Measurements from ENCODE around the gene FADS6. TPM values are rescaled to one million over a fixed set of nuclear protein-coding genes. Genes with fewer than 3 reads are reported as not detected.
"Not testable (repeated sequence)": the region's sequence is repeated elsewhere in the genome, so short reads cannot be mapped to it uniquely, and the experiment has no call there.

The FADS6 gene
- total RNA-seq, 2 donors from 2014 or later = not detected

DNA sequence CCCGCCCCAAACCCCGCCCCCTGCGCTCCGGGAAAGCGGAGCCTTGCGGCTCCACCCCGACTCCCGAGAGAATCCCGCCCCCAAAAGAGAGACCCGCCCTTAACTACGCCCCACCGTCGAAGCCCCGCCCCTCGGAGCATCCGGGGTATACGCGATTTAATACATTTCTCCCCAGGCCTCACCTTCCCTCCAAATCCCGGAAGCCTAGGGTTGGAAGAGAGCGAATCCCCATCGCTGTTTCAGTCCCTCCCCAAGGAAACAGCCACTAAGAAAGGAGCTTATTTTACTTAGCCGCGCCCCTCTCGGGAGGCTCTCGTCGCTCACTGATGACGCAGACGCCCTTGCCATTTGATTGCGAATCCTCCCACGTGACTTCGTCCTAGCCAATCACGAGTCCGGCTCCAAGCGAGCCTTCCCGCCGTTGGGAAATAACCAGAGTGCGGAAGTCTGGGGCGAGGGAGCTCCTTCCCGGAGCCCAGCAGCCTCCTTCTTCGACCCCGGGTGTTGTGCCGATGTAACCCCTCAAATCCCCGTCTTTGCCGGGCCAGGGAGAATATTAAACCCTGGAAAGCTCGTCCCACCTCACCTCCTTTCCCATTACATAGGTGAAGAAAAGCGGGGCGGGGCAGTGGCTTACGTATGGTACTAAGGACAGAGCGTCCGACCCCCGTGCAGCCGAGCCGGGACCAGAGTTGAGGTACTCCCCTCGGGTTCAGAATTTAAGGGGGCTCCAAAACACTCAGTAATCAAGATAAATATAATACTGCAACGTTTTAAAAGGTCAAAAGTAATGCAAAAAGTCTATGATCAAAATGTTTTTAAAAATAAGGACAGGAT lies 20.2 kb downstream of the FADS6 start:
- TF ChIP-seq, protein P1, sequence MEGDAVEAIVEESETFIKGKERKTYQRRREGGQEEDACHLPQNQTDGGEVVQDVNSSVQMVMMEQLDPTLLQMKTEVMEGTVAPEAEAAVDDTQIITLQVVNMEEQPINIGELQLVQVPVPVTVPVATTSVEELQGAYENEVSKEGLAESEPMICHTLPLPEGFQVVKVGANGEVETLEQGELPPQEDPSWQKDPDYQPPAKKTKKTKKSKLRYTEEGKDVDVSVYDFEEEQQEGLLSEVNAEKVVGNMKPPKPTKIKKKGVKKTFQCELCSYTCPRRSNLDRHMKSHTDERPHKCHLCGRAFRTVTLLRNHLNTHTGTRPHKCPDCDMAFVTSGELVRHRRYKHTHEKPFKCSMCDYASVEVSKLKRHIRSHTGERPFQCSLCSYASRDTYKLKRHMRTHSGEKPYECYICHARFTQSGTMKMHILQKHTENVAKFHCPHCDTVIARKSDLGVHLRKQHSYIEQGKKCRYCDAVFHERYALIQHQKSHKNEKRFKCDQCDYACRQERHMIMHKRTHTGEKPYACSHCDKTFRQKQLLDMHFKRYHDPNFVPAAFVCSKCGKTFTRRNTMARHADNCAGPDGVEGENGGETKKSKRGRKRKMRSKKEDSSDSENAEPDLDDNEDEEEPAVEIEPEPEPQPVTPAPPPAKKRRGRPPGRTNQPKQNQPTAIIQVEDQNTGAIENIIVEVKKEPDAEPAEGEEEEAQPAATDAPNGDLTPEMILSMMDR (IDR thresholded peaks at IDR 0.05) = no peak

DNA sequence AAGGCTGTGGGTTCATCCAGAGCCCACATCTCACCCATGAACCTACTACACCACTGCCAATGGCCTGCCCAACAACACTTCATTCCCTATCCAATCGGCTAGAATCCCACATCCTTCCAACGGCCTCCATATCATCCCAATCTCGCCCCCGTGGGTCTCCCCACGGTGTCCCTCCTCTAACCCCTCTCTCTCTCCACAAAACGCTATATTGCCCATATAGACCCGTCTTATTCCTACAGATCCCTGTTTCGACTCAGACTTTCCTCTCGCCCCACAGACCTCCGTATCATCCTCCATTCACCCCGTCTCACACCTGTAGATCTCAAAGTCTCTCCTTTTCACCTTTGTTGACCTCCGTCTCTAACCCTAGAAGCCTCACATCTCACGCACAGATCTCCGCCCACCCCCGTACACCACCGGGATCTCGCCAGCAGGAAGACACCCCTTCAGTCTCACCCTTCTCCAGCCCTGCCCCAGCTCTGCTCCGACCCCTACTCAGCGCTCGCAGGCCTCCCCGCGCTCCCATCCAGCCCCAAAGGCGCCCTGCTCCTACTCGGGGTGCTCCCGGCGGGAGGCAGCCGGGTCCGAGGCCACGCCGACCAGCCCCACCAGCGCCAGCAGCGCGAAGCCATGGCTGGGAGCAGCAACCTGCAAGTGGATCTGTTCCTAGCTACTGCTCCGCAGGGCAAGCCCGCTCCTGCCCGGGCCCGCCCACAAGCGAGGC lies 21.0 kb downstream of the FADS6 start, which contains the start of gene FDXR:
Gene FDXR (minus strand): TSS at position 682 of the 724 bp plus-strand sequence. CDS start 50 bp downstream, at position 632.
- H3K4me3 ChIP-seq = peak within 1 kb of the TSS; percentile 57 to 72
- peaks cover 0 to 38% of the 10 kb centered on the region in 2 donors for H3K4me1 ChIP-seq
- H3K27me3 ChIP-seq = no peaks in the 10 kb centered on the region
- H3K27ac ChIP-seq = peak within 1 kb of the TSS; percentile 87 to 88
- H3K9me3 ChIP-seq = no peaks in the 10 kb centered on the region
- H3K36me3 ChIP-seq = no peaks in the 10 kb centered on the region
- TF ChIP-seq, protein P1 (IDR thresholded peaks at IDR 0.05) = no peak
- DNase-seq (ENCODE audit: low spot score) = no peak

More for the DNA sequence above, 20.2 kb downstream of the FADS6 start:
- no peaks in the 10 kb centered on the region for H3K36me3 ChIP-seq
- H3K4me1 ChIP-seq = peaks cover 0 to 40% of the 10 kb centered on the region in 2 donors
- H3K9me3 ChIP-seq = no peaks in the 10 kb centered on the region
- H3K4me3 ChIP-seq = peak overlapping the region; percentile 57 to 72
- peak; percentile 100 for DNase-seq (ENCODE audit: low spot score)
- no peaks in the 10 kb centered on the region for H3K27me3 ChIP-seq
- H3K27ac ChIP-seq = peak overlapping the region; percentile 87 to 88

DNA sequence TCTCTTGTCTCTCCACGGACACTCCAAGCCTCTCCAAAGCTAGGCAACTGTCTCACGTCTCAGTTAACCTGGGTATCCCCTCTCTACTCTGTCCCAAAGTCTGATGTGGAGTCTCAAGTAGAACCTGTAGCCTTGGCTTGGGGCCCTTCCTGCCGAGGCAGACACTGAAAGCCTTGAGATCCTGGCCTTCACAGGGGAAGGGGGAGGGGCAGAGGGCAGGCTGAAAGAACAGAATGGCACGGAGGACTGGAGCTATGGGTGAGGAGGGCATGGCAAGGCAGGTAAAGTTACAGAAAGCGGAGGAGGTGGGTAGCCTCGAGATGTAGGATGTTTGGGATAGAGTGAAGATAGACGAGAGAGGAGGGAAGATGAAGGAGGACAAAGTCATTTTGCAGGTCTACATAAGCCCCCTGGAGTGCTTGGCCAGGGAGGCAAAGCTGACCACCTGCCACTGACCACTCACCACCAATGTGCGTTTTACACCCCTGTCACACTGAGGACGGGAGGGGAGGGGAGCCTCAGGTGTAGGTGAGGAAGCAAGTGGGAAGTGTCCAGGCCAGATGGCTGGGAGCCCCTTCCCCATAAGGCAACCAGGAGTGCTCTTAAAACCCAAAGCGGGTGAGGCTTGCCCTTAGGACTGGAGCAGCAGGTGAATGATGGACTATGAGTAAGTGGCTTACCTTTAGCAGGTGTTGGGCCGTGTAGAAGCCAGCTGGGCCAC lies 21.9 kb downstream of the FADS6 start:
- Histone ChIP-seq H3K9me3 (no peaks in the 10 kb centered on the region), H3K27ac (no peak overlapping the region), H3K36me3 (no peaks in the 10 kb centered on the region), H3K27me3 (no peaks in the 10 kb centered on the region), H3K4me3 (no peak overlapping the region), H3K4me1 (peaks cover 0 to 31% of the 10 kb centered on the region in 2 donors)
- no peak for DNase-seq (ENCODE audit: low spot score)
- TF ChIP-seq, protein P1 (IDR thresholded peaks at IDR 0.05) = no peak

DNA sequence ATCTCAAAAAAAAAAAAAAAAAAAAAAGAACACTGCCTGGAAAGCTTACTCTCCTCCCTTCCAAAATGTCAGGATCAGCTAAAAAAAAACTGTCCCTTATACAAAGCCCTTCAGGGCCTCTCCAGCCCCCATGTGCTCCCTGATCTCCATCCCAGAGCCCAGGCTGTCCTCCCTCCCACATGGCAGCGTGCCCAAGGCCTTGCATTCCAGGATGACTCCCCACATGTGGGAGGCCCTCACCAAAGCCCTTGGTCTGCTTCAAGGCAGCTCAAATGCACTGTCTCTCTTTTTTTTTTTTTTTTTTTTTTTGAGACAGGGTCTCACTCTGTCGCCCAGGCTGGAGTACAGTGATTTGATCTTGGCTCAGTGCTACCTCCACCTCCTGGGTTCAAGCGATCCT lies 22.9 kb downstream of the FADS6 start:
- H3K9me3 ChIP-seq = no peaks in the 10 kb centered on the region
- H3K4me3 ChIP-seq = no peak overlapping the region
- peaks cover 0 to 31% of the 10 kb centered on the region in 2 donors for H3K4me1 ChIP-seq
- TF ChIP-seq, protein P1 (IDR thresholded peaks at IDR 0.05) = no peak
- DNase-seq (ENCODE audit: low spot score) = no peak
- no peak overlapping the region for H3K27ac ChIP-seq
- no peaks in the 10 kb centered on the region for H3K27me3 ChIP-seq
- no peaks in the 10 kb centered on the region for H3K36me3 ChIP-seq

DNA sequence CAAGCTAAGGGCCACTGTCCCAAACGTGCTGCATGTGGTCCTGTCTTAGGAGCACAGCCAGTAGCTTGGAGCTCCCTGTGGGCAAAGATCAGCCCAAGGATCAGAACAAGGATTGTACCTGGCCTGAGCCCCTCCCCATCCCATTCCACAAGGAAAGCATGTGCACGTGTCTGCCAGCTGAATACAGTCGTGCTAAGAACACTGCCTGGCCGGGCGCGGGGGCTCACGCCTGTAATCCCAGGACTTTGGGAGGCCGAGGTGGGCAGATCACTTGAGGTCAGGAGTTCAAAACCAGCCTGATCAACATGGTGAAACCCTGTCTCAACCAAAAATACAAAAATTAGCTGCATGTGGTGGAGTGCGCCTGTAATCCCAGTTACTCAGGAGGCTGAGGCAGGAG lies 23.4 kb downstream of the FADS6 start:
- H3K4me3 ChIP-seq; H3K9me3 ChIP-seq; DNase-seq (ENCODE audit: low spot score); H3K27ac ChIP-seq; H3K27me3 ChIP-seq; H3K36me3 ChIP-seq: not testable (repeated sequence)
- peaks cover 0 to 32% of the 10 kb centered on the region in 2 donors for H3K4me1 ChIP-seq

DNA sequence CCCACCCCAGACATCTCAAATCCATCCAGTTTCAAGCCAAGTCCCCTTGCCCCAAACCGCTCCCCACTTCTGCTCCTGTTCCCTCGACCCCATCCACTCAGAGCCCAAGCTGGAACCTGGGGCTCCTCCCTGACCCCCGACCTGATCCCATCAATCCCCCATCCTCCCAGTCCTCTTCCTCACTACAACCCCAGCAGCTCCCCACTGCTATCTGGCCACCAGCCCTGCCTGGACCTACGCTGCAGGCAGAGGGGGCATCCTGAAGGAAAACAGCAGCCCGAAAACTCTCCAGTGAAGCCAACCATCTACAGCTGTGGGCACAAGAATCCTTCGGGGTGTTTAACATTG lies 24.6 kb downstream of the FADS6 start:
- Histone ChIP-seq H3K9me3 (no peaks in the 10 kb centered on the region), H3K27me3 (no peaks in the 10 kb centered on the region), H3K27ac (no peak overlapping the region), H3K4me3 (no peak overlapping the region), H3K4me1 (peaks cover 0 to 33% of the 10 kb centered on the region in 2 donors), H3K36me3 (no peaks in the 10 kb centered on the region)
- DNase-seq (ENCODE audit: low spot score) = no peak
- TF ChIP-seq, protein P1 (IDR thresholded peaks at IDR 0.05) = no peak

Measured in right atrium auricular region (tissue), 2 donors.